IMR-90 (cell line): ENCODE measurements around the gene EBLN2.

Source experiments
- CEBPB ChIP-seq: IDR thresholded peaks from 2 replicates; pipeline ENCODE4 v1.6.1; 2012; ENCODE audit warnings: low read depth, low read length, improper control_type of control experiment
- CTCF ChIP-seq: conservative IDR thresholded peaks from 2 replicates; pipeline ENCODE4 v1.5.1; 2012; ENCODE audit warnings: mild to moderate bottlenecking, low read depth, low read length, improper control_type of control experiment
- NFE2L2 ChIP-seq: fragments of 150-350 bp; IDR thresholded peaks from 2 replicates; pipeline ENCODE4 v1.6.1; 2016; ENCODE audit warnings: low read depth, mild to moderate bottlenecking, low read length
- POLR2A ChIP-seq: IDR thresholded peaks from 2 replicates; pipeline ENCODE4 v1.6.1; 2012; ENCODE audit warnings: mild to moderate bottlenecking, low read depth, low read length
- RCOR1 ChIP-seq: IDR thresholded peaks from 2 replicates; pipeline ENCODE4 v1.6.1; 2012; ENCODE audit warnings: mild to moderate bottlenecking, low read length, improper control_type of control experiment; ENCODE audit not compliant: insufficient replicate concordance

DNA sequence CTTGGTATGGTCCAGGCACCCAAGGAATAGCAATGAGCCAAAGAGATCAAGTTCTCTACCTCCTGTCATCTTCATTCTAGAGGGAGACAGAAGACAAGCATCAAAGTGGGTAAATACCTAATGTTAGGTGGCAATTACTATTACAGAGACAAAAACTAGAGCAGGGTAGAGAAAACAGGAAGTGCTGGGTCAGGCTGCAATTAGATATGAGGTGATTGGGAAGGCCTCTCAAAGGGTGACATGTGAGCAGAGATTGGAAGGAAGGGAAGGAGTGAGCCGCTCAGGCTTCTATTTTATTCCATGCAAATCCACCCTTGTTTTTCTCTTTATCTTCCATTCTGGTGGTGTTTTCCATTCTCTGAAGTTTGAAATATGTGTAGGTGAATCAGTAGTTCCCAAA is 37.4 kb downstream of the EBLN2 start:
- TF ChIP-seq CTCF (no peak), POLR2A (no peak), CEBPB (no peak), RCOR1 (no peak), NFE2L2 (no peak)
